ENCODE data around the gene FAXC. TPM values are rescaled to one million over a fixed set of nuclear protein-coding genes. Genes with fewer than 3 reads are reported as not detected.

FAXC gene
- polyA plus RNA-seq, 1 experiment = 3.8 TPM

DNA sequence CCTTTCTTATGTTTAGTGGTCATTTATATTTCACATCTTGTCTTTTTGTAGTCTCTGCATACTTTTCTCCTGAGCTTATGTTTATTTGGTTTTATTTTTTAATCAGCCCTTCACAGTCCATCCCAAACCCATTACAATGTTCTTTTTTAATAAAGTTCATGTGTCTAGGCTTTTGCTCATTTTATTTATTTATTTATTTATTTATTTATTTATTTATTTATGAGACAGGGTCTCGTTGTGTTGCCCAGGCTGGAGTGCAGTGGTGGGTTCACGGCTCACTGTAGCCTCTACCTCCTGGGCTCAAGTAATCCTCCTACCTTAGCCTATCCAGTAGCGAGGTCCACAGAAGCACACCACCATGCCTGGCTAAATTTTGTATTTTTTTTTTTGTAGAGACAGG lies 41.4 kb upstream of the FAXC start:
- TF ChIP-seq, protein P1, sequence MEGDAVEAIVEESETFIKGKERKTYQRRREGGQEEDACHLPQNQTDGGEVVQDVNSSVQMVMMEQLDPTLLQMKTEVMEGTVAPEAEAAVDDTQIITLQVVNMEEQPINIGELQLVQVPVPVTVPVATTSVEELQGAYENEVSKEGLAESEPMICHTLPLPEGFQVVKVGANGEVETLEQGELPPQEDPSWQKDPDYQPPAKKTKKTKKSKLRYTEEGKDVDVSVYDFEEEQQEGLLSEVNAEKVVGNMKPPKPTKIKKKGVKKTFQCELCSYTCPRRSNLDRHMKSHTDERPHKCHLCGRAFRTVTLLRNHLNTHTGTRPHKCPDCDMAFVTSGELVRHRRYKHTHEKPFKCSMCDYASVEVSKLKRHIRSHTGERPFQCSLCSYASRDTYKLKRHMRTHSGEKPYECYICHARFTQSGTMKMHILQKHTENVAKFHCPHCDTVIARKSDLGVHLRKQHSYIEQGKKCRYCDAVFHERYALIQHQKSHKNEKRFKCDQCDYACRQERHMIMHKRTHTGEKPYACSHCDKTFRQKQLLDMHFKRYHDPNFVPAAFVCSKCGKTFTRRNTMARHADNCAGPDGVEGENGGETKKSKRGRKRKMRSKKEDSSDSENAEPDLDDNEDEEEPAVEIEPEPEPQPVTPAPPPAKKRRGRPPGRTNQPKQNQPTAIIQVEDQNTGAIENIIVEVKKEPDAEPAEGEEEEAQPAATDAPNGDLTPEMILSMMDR (IDR thresholded peaks at IDR 0.05; ENCODE audit: insufficient read depth, low read depth, low read length) = no peak
- Histone ChIP-seq H3K4me3 (ENCODE audit: low read depth, low read length) (no peak overlapping the region), H3K27me3 (ENCODE audit: control insufficient read depth, insufficient read depth, low read length) (no peaks in the 10 kb centered on the region), H3K36me3 (ENCODE audit: control insufficient read depth, insufficient read depth, low read length) (no peaks in the 10 kb centered on the region)
- ChIA-PET CTCF (no interaction called here), POLR2A (no interaction called here)
- DNase-seq (ENCODE audit: low read depth) = no peak

DNA sequence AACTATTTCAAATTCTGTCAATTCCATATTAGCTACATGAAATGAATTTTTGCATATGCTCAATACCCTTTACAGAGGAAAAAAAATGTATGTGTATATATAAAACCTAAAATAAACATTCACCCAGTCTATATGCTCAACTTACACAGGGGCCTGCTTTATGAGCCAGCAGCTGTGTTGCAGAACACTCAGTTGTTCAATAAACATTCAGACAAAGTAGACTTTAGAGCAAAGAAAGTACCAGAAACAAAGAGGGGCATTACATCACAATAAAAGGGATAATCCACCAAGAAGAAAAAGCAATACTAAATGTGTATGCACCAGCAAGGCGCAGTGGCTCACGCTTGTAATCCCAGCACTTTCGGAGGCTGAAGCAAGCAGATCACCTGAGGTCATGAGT lies 35.0 kb upstream of the FAXC start:
- TF ChIP-seq, protein P1 (IDR thresholded peaks at IDR 0.05; ENCODE audit: insufficient read depth, low read depth, low read length) = no peak
- Histone ChIP-seq H3K27me3 (ENCODE audit: control insufficient read depth, insufficient read depth, low read length) (no peaks in the 10 kb centered on the region), H3K4me3 (ENCODE audit: low read depth, low read length) (no peak overlapping the region), H3K36me3 (ENCODE audit: control insufficient read depth, insufficient read depth, low read length) (no peaks in the 10 kb centered on the region)
- POLR2A ChIA-PET = no interaction called here
- no peak for DNase-seq (ENCODE audit: low read depth)
- CTCF ChIA-PET = no interaction called here

DNA sequence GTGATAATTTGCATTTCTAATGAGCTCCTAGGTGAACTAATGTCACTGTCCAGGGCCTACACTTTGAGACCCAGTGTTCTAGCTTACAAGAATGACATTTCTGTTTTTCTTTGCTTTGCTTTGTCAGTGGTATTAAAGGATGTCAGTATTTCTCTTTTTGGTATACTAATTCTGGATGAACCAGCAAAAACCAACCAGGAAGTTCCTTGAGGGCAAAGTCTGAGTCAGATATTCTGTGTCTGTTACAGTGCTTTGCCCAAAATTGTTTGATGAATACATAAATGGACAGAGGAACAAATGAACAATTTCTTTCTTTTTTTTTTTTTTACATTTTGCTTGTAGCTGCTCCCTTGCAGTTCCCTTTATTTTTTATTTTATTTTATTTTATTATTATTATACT lies 29.2 kb upstream of the FAXC start:
- no peak for DNase-seq (ENCODE audit: low read depth)
- ChIA-PET POLR2A (no interaction called here), CTCF (no interaction called here)
- Histone ChIP-seq H3K27me3 (ENCODE audit: control insufficient read depth, insufficient read depth, low read length) (no peaks in the 10 kb centered on the region), H3K4me3 (ENCODE audit: low read depth, low read length) (no peak overlapping the region), H3K36me3 (ENCODE audit: control insufficient read depth, insufficient read depth, low read length) (no peaks in the 10 kb centered on the region)
- TF ChIP-seq, protein P1 (IDR thresholded peaks at IDR 0.05; ENCODE audit: insufficient read depth, low read depth, low read length) = no peak

DNA sequence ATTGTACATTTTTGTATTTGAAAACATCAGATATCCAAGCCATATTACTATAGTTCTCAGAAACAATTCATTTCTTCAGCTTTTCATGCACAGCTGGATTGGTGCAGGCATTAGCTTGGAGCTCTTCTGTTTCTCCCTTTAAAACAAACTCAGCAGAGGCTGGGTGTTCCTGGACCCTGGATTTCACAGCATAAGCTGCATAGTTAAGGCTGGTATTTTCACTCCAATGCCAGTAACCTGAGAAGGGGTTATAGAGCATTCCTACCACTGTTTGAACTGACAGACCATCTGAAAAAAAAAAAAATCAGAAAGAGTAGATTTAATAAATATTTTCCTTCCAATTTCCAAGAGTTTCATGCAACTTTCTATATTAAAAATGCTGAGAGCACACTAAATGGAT lies 20.1 kb upstream of the FAXC start:
- H3K27me3 ChIP-seq (ENCODE audit: control insufficient read depth, insufficient read depth, low read length) = no peaks in the 10 kb centered on the region

DNA sequence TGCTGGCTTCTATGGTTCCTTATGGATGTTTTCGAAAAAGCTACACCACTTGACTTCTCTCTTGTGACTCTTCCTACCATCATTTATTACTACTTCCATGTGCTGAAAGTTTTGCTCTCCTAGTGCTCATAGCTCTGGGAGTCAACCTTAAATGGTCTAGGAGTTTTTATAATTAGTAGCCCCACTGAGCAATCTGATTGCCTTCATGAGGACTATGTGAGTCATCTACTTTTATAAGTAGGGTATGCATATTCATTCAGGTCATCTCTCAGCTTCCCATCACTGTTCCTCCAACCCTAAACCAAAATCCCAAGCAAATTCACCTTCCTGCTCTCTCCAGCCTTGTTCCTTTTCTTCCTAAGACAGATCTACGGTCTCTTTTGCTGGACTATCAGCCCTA lies 17.4 kb upstream of the FAXC start:
- TF ChIP-seq, protein P1 (IDR thresholded peaks at IDR 0.05; ENCODE audit: insufficient read depth, low read depth, low read length) = no peak
- Histone ChIP-seq H3K36me3 (ENCODE audit: control insufficient read depth, insufficient read depth, low read length) (no peaks in the 10 kb centered on the region), H3K27me3 (ENCODE audit: control insufficient read depth, insufficient read depth, low read length) (no peaks in the 10 kb centered on the region), H3K4me3 (ENCODE audit: low read depth, low read length) (no peak overlapping the region)
- DNase-seq (ENCODE audit: low read depth) = no peak
- ChIA-PET CTCF (no interaction called here), POLR2A (no interaction called here)

More for the DNA sequence above, 20.1 kb upstream of the FAXC start:
- Histone ChIP-seq H3K36me3 (ENCODE audit: control insufficient read depth, insufficient read depth, low read length) (no peaks in the 10 kb centered on the region), H3K4me3 (ENCODE audit: low read depth, low read length) (no peak overlapping the region)
- TF ChIP-seq, protein P1 (IDR thresholded peaks at IDR 0.05; ENCODE audit: insufficient read depth, low read depth, low read length) = no peak
- CTCF ChIA-PET = no interaction called here
- POLR2A ChIA-PET = no interaction called here
- no peak for DNase-seq (ENCODE audit: low read depth)

All from BJ (cell line).